Astrocyte of the hippocampus (primary cell): ENCODE measurements around the gene CITED2.
"Not testable (repeated sequence)": the region's sequence is repeated elsewhere in the genome, so short reads cannot be mapped to it uniquely, and the experiment has no call there.

ENCODE experiments used
- DNase-seq: peaks from one replicate; pipeline ENCODE4 v3.0.0; 2011; ENCODE audit warnings: low read depth, low spot score

The CITED2 gene

DNA sequence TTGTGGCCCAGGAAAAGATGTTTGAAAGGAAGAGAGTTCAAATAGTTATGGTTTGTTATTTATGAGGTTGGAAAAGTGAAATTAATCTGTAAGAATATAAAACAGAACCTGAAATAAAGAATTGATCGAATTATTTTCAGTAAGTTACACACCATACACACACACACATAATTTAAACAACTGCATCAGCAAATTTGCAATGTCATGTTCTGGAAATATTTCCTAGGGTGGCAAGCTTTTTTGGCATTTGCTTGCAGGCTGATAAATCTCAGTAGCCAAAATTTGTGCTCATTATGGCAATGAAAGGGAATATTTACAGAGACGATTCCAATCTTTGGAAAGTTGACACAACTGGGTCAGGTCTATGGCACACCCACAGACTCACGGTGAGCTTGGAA, 9.5 kb downstream of the CITED2 start:
- DNase-seq = no peak

- peak; percentile 69 for DNase-seq
Measured at GRCh38 chr6:139364302-139364981, 10.0 kb downstream of the CITED2 start.

GRCh38 chr6:139363797-139364196, 10.7 kb downstream of the CITED2 start:
- not testable (repeated sequence) for DNase-seq

DNA sequence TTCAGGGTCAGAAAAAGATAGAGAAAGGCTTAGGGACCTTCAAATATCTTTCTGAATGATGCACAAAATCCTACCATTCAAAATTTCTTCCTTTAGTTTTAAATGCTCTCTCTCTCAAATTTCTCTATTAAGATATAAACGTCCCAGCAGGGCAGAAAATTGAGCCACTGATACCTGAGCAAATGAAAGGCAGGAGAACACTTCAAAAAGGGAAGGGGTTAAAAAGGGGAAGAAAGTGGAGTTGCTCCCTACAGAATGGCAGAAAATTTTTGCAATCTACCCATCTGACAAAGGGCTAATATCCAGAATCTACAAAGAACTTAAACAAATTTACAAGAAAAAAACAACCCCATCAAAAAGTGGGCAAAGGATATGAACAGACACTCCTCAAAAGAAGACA, 11.3 kb downstream of the CITED2 start:
- DNase-seq = not testable (repeated sequence)

GRCh38 chr6:139361211-139361610, 13.2 kb downstream of the CITED2 start:
- no peak for DNase-seq

DNA sequence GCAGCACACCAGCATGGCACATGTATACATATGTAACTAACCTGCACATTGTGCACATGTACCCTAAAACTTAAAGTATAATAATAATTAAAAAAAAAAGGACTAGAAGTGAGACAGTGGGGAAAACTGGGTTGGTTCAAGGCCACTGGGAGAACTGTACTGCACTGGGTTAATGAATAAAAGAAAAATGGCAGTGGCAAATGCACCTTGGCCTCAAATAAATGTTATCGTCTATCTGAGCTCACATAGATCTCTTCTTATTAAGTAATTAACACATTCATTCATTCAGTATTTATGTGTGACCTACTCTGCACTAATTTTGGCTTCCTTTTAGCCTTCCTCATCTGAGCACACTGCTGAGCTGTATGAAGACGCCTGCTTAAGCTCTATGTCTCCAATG, 17.5 kb downstream of the CITED2 start:
- no peak for DNase-seq

DNA sequence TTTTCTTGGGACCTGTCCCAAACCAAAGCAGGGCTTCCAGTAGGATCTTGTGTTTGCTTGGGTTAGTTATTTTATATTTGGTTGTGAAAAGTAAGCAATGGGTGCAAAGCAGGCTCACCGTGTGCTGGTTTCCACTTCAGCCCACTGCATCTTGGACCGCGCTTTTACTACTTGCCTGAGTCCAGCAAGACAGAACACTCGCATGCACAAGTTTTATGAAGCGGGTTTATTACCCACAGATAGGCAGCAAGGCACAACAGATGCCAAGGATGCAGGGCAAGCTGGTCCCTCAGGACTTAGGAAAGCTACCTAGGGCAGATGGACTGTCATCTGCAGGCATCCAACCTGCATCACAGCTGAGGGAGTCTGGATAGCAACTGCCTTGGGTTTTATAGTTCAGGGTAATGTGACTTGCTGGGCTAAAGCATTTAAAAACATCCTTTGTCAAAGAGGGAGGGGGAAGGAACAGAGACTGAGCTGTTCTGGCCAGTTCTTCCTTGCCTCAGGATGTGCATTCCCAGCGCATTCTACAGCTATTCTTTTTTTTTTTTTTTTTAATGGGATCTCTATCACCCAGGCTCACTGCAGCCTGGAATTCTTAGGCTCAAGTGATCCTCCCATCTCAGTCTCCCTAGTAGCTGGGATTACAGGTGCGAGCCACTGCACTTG, 18.5 kb downstream of the CITED2 start:
- no peak for DNase-seq

GRCh38 chr6:139355172-139355571, 19.3 kb downstream of the CITED2 start:
- no peak for DNase-seq

DNA sequence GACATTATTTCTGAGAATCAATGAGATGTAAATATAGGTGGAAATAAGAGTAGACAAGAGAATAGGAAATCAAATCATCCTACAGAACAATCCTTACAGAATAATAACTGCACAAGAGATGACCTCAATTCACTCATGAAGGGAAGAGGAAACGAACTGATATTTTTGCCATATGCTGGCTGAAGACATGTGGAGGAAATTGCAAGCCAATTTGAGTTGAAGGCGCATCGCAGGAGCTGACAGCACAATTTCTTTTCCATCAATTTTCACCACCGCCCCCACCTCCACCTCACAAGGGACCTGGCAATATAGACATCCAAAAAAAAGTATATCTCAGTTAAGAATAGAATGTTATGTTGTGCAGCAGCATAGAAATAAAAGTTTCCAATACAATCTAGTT, 20.3 kb downstream of the CITED2 start:
- DNase-seq = no peak

GRCh38 chr6:139349464-139350020, 24.9 kb downstream of the CITED2 start:
- DNase-seq = no peak

DNA sequence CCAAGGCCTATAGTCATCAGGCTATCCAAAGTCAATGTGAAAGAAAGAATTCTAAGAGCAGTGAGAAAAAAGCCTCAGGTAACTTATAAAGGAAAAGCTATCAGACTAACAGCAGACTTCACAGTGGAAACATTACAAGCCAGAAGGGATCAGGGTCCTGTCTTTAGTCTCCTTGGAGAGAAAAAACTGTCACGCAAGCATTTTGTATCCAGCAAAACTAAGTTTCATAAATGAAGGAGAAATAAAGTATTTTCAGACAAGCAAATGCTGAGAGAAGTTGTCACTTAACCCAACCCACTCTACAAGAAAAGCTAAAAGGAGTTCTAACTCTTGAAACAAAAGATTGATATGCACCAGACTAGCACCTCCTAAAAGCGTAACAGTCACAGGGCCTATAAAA, 28.1 kb downstream of the CITED2 start:
- no peak for DNase-seq

DNA sequence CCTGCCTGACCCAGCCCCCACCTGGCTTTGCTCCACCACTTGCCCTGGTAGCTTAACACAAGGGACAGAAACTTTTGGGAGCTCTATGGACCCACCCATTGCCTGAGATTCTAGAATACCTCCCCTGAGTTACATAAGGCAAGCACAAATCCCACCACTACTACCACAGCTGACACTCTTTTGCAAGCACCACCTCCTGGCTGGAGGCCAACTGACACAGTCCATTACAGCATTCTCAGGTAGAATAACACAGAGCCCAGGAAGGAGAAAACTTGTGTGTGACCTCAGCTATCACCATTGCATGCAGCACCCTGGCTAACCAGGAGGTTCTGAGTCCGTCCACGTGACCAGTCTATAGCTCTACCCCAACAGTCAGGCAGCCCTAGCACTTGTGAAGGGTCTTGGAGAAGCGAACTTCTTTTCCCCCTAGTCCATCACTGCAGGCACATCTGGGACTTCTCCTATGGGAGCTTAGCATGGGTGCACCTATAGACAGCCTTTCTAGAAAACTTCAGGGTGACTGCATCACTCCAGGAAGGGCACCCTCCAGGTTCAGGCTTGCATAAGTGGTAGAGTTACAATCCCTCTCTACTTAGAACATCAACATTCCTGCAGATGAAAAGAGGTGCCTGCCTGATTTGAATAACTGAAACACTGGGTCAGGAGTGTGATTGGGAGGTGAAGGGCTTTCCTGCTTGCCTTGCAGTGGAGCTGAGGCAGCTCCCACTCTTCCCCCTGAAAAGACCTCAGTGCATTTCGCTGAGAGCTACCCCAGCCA, 30.1 kb downstream of the CITED2 start:
- no peak for DNase-seq

DNA sequence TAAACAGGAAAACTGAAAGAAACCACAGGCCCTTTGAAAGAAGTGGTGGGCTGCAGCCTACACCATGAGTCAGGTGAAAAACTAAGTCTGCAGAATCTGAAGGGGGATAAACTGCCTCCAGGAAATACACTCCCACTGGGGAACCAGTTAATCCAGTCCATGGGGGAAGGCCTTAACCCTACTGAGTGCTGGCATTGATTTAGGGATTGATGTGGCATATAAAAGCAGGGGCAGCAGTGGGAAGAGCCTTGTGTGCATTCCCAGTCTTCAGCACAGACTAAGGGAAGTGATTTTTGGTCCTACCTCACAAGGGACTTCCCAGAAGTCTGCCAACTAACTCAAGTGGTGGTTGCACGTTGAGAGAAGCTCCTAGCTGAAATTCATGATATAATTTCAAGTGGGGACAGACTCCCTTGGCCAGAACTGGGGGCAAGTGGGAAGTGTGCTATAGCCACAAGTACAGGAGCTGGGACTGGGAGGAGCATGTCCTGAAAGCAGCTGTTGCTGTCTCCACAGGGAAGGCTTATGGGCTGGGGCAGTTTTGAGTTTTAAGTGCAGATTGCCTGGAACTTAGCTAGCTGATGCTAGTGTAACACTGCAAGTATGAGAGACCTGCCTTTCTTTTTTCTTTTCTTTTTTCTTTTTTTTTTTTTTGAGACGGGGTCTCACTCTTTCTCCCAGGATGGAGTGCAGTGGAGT, 31.2 kb downstream of the CITED2 start:
- DNase-seq = no peak

GRCh38 chr6:139341060-139341459, 33.4 kb downstream of the CITED2 start:
- no peak for DNase-seq

- no peak for DNase-seq
Measured at GRCh38 chr6:139338795-139339194, 35.7 kb downstream of the CITED2 start.

- DNase-seq = no peak
Measured at GRCh38 chr6:139337830-139338229, 36.6 kb downstream of the CITED2 start.

DNA sequence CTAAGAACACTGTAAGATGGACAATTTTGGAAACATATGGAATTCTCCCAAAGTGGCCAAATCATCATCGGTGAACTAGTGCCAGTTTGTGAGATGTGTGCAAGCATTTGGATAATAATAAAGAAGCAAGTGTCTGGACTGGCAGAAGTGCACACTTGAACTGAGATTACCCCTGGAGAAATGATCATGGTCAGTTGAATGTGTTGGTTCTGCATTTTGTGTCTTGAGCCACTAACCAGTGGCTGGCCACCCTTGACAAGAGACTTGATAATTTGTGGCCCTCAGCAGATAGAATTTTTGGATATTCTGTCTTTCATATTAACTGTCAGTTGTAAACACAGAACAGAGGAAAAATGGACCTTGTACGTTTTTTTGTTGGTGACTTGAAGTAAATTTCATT, 37.4 kb downstream of the CITED2 start:
- DNase-seq = no peak

DNA sequence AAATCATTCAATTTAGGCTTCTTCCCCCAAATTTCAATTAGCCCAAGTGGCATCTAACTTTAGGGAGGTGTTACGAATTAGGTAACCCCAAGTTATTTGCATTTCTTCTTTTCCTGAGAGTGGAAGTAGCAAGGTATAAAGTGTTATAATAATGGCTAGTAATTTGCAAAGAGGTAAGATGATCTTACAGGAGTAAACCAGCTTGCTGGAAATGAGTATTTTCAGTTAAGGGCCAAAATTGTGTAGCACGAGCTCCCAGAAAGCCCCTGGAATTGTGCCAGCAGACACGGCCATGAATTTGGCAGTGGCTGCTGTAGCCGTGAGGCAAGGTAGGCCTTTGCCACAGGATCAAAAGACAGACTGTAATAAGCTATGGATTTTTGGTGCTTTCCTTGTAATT, 38.0 kb downstream of the CITED2 start:
- DNase-seq = peak; percentile 81

- DNase-seq = no peak
Measured at GRCh38 chr6:139335447-139336210, 38.8 kb downstream of the CITED2 start.

DNA sequence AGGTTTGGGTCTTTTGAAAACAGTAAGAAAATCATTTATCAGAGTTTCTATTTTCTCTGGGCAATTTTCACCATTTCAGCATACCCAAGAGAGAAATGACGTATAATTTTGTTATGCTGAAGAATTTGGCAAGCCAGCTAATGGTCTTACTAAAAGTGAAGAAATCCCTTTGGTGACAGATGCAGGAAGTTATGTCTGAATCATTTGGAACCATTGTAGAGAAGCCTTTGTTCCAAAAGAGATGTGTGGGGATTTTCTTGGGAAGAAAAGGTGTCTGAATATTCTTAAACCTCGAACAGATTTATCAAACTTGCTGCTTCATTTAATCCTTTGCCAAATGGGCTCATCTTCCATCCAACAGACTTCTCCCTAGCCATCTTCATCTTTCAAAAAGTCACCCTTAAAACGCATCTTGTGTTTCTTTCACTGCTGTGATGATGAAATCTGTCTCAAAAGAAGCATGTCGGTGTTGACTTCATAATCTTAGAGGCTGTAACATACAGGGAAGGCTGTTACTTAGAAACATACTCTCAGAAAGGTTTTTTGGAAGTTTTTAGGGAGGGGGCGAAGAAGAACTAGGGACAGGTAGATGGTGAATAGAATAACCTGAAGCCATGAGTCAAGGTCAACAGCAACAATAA, 39.5 kb downstream of the CITED2 start:
- peak; percentile 77 for DNase-seq
